Neural progenitor cell (in vitro differentiated cells): Measurements from ENCODE around the gene EPSTI1.

Source experiments
- EZH2phosphoT487 ChIP-seq: fragments of 200-600 bp; sonication (generic); IDR thresholded peaks from 2 replicates; pipeline ENCODE4 v1.6.1; 2017; ENCODE audit warnings: antibody characterized with exemption
- TF ChIP-seq, protein P1 (sequence below): fragments of 200-600 bp; sonication (generic); IDR thresholded peaks from 2 replicates; pipeline ENCODE4 v1.5.1; 2017; ENCODE audit warnings: antibody characterized with exemption, mild to moderate bottlenecking

- TF ChIP-seq, protein P1, sequence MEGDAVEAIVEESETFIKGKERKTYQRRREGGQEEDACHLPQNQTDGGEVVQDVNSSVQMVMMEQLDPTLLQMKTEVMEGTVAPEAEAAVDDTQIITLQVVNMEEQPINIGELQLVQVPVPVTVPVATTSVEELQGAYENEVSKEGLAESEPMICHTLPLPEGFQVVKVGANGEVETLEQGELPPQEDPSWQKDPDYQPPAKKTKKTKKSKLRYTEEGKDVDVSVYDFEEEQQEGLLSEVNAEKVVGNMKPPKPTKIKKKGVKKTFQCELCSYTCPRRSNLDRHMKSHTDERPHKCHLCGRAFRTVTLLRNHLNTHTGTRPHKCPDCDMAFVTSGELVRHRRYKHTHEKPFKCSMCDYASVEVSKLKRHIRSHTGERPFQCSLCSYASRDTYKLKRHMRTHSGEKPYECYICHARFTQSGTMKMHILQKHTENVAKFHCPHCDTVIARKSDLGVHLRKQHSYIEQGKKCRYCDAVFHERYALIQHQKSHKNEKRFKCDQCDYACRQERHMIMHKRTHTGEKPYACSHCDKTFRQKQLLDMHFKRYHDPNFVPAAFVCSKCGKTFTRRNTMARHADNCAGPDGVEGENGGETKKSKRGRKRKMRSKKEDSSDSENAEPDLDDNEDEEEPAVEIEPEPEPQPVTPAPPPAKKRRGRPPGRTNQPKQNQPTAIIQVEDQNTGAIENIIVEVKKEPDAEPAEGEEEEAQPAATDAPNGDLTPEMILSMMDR = peak; percentile 37
- no peak for TF ChIP-seq EZH2phosphoT487
Measured at GRCh38 chr13:42836930-42837690, 154.9 kb downstream of the EPSTI1 start.
